GM03348 (cell line): ENCODE measurements around the gene MPV17L2.

Experiments
- DNase-seq: peaks from one replicate; pipeline ENCODE4 v3.0.0; 2012; ENCODE audit warnings: low spot score

The MPV17L2 gene

GRCh38 chr19:18245297-18245696 lies 52.3 kb downstream of the MPV17L2 start:
- DNase-seq: no peak
